Measurements from ENCODE around the gene FAM149A.
A peak's percentile ranks its signal among the peaks of the same experiment; 100 is the strongest.

Gene FAM149A

GRCh38 chr4:186074189-186074588, 30.3 kb upstream of the FAM149A start:
- Histone ChIP-seq H4K12ac (ENCODE audit: low read depth, low read length) (no peak overlapping the region), H2BK120ac (ENCODE audit: insufficient read depth, low read length, poor library complexity) (no peak overlapping the region), H4K91ac (ENCODE audit: low read depth, low read length) (no peak overlapping the region), H3K4ac (ENCODE audit: low read depth, low read length) (no peak overlapping the region), H3K79me1 (ENCODE audit: low read length) (no peaks in the 10 kb centered on the region), H3K4me1 (ENCODE audit: control insufficient read depth in 1 of 2, insufficient read depth in 2 of 2, low read length in 2 of 2) (peaks cover 0 to 6% of the 10 kb centered on the region in 2 experiments), H2BK12ac (ENCODE audit: low read length) (no peak overlapping the region), H3K27me3 (ENCODE audit: insufficient read depth, low read length) (no peaks in the 10 kb centered on the region), H2AK5ac (ENCODE audit: low read length) (no peak overlapping the region), H3K9me3 (ENCODE audit: insufficient read depth, low read depth, low read length) (no peaks in the 10 kb centered on the region), H3K27ac (ENCODE audit: low read depth, low read length) (no peak overlapping the region), H3K4me3 (ENCODE audit: low read depth, low read length) (no peak overlapping the region), H3K79me2 (ENCODE audit: control insufficient read depth, insufficient read depth, low read length, poor library complexity) (no peaks in the 10 kb centered on the region), H3K9ac (ENCODE audit: low read length) (no peak overlapping the region), H3K4me2 (ENCODE audit: low read length) (no peak overlapping the region), H3K18ac (ENCODE audit: low read length) (no peak overlapping the region), H3K23ac (ENCODE audit: low read length) (no peak overlapping the region), H2BK5ac (ENCODE audit: low read depth, low read length, poor library complexity) (no peak overlapping the region), H4K8ac (ENCODE audit: low read depth, low read length) (no peak overlapping the region), H2AFZ (ENCODE audit: insufficient read depth, low read length, poor library complexity) (no peak overlapping the region), H3K36me3 (ENCODE audit: control insufficient read depth in 1 of 2, insufficient read depth in 2 of 2, low read length in 2 of 2) (no peaks in the 10 kb centered on the region), H3K14ac (ENCODE audit: low read length) (no peak overlapping the region)
- no CpG with 5 or more reads among the region's 7 CpGs for WGBS (ENCODE audit: extremely low coverage, insufficient coverage, insufficient read length)
- peak; percentile 5 to 26 for DNase-seq

- Histone ChIP-seq H2BK120ac (ENCODE audit: insufficient read depth, low read length, poor library complexity) (no peak overlapping the region), H2AFZ (ENCODE audit: insufficient read depth, low read length, poor library complexity) (peak overlapping the region; percentile 50), H3K27me3 (ENCODE audit: insufficient read depth, low read length) (no peaks in the 10 kb centered on the region), H3K23ac (ENCODE audit: low read length) (no peak overlapping the region), H4K8ac (ENCODE audit: low read depth, low read length) (peak overlapping the region; percentile 35), H3K4me3 (ENCODE audit: low read depth, low read length) (no peak overlapping the region), H3K79me2 (ENCODE audit: control insufficient read depth, insufficient read depth, low read length, poor library complexity) (no peaks in the 10 kb centered on the region), H3K27ac (ENCODE audit: low read depth, low read length) (peak overlapping the region; percentile 24), H2BK5ac (ENCODE audit: low read depth, low read length, poor library complexity) (peak overlapping the region; percentile 6), H4K12ac (ENCODE audit: low read depth, low read length) (no peak overlapping the region), H3K36me3 (ENCODE audit: control insufficient read depth in 1 of 2, insufficient read depth in 2 of 2, low read length in 2 of 2) (no peaks in the 10 kb centered on the region), H3K4ac (ENCODE audit: low read depth, low read length) (no peak overlapping the region), H3K4me1 (ENCODE audit: control insufficient read depth in 1 of 2, insufficient read depth in 2 of 2, low read length in 2 of 2) (peaks cover 6 to 9% of the 10 kb centered on the region in 2 experiments), H3K9ac (ENCODE audit: low read length) (no peak overlapping the region), H3K14ac (ENCODE audit: low read length) (no peak overlapping the region), H3K4me2 (ENCODE audit: low read length) (peak overlapping the region; percentile 55), H3K9me3 (ENCODE audit: insufficient read depth, low read depth, low read length) (peaks cover 2% of the 10 kb centered on the region), H4K91ac (ENCODE audit: low read depth, low read length) (no peak overlapping the region), H3K79me1 (ENCODE audit: low read length) (peaks cover 3% of the 10 kb centered on the region), H2AK5ac (ENCODE audit: low read length) (no peak overlapping the region), H3K18ac (ENCODE audit: low read length) (no peak overlapping the region), H2BK12ac (ENCODE audit: low read length) (no peak overlapping the region)
- WGBS (ENCODE audit: extremely low coverage, insufficient coverage, insufficient read length) = no CpG with 5 or more reads among the region's 11 CpGs
- DNase-seq = peak; percentile 88 to 91
Measured at GRCh38 chr4:186078981-186079638, 25.4 kb upstream of the FAM149A start.

GRCh38 chr4:186079694-186080093, 24.8 kb upstream of the FAM149A start:
- Histone ChIP-seq H3K9me3 (ENCODE audit: insufficient read depth, low read depth, low read length) (peaks cover 2% of the 10 kb centered on the region), H3K79me2 (ENCODE audit: control insufficient read depth, insufficient read depth, low read length, poor library complexity) (no peaks in the 10 kb centered on the region), H3K9ac (ENCODE audit: low read length) (no peak overlapping the region), H3K4ac (ENCODE audit: low read depth, low read length) (no peak overlapping the region), H3K36me3 (ENCODE audit: control insufficient read depth in 1 of 2, insufficient read depth in 2 of 2, low read length in 2 of 2) (no peaks in the 10 kb centered on the region), H3K14ac (ENCODE audit: low read length) (peak overlapping the region; percentile 44), H3K23ac (ENCODE audit: low read length) (no peak overlapping the region), H2BK120ac (ENCODE audit: insufficient read depth, low read length, poor library complexity) (peak overlapping the region; percentile 83), H2BK5ac (ENCODE audit: low read depth, low read length, poor library complexity) (peak overlapping the region; percentile 64), H3K4me3 (ENCODE audit: low read depth, low read length) (no peak overlapping the region), H3K4me2 (ENCODE audit: low read length) (peak overlapping the region; percentile 55), H2BK12ac (ENCODE audit: low read length) (peak overlapping the region; percentile 36), H2AFZ (ENCODE audit: insufficient read depth, low read length, poor library complexity) (peak overlapping the region; percentile 17), H2AK5ac (ENCODE audit: low read length) (no peak overlapping the region), H3K4me1 (ENCODE audit: control insufficient read depth in 1 of 2, insufficient read depth in 2 of 2, low read length in 2 of 2) (peaks cover 6% of the 10 kb centered on the region in 2 experiments), H4K91ac (ENCODE audit: low read depth, low read length) (peak overlapping the region; percentile 28), H4K8ac (ENCODE audit: low read depth, low read length) (peak overlapping the region; percentile 70), H3K27ac (ENCODE audit: low read depth, low read length) (peak overlapping the region; percentile 24), H3K27me3 (ENCODE audit: insufficient read depth, low read length) (no peaks in the 10 kb centered on the region), H3K79me1 (ENCODE audit: low read length) (peaks cover 3% of the 10 kb centered on the region), H4K12ac (ENCODE audit: low read depth, low read length) (no peak overlapping the region), H3K18ac (ENCODE audit: low read length) (no peak overlapping the region)
- WGBS (ENCODE audit: extremely low coverage, insufficient coverage, insufficient read length) = no CpG with 5 or more reads among the region's 9 CpGs
- no peak for DNase-seq

- H2BK12ac ChIP-seq (ENCODE audit: low read length) = peak overlapping the region; percentile 57
- H3K9ac ChIP-seq (ENCODE audit: low read length) = no peak overlapping the region
- no peak overlapping the region for H4K8ac ChIP-seq (ENCODE audit: low read depth, low read length)
- no peak overlapping the region for H2AK5ac ChIP-seq (ENCODE audit: low read length)
- no peak overlapping the region for H3K4me2 ChIP-seq (ENCODE audit: low read length)
- no peak overlapping the region for H2AFZ ChIP-seq (ENCODE audit: insufficient read depth, low read length, poor library complexity)
- H2BK5ac ChIP-seq (ENCODE audit: low read depth, low read length, poor library complexity) = no peak overlapping the region
- H3K36me3 ChIP-seq (ENCODE audit: control insufficient read depth in 1 of 2, insufficient read depth in 2 of 2, low read length in 2 of 2) = no peaks in the 10 kb centered on the region
- H4K12ac ChIP-seq (ENCODE audit: low read depth, low read length) = no peak overlapping the region
- peak overlapping the region; percentile 72 for H2BK120ac ChIP-seq (ENCODE audit: insufficient read depth, low read length, poor library complexity)
- H3K18ac ChIP-seq (ENCODE audit: low read length) = no peak overlapping the region
- DNase-seq = peak in 1 of 2 donors; percentile 18
- peaks cover 3% of the 10 kb centered on the region for H3K79me1 ChIP-seq (ENCODE audit: low read length)
- peaks cover 2% of the 10 kb centered on the region for H3K9me3 ChIP-seq (ENCODE audit: insufficient read depth, low read depth, low read length)
- H3K79me2 ChIP-seq (ENCODE audit: control insufficient read depth, insufficient read depth, low read length, poor library complexity) = no peaks in the 10 kb centered on the region
- H3K27me3 ChIP-seq (ENCODE audit: insufficient read depth, low read length) = no peaks in the 10 kb centered on the region
- no peak overlapping the region for H3K4ac ChIP-seq (ENCODE audit: low read depth, low read length)
- no peak overlapping the region for H3K23ac ChIP-seq (ENCODE audit: low read length)
- H3K27ac ChIP-seq (ENCODE audit: low read depth, low read length) = no peak overlapping the region
- H3K4me1 ChIP-seq (ENCODE audit: control insufficient read depth in 1 of 2, insufficient read depth in 2 of 2, low read length in 2 of 2) = peaks cover 6% of the 10 kb centered on the region in 2 experiments
- H3K14ac ChIP-seq (ENCODE audit: low read length) = no peak overlapping the region
- no peak overlapping the region for H4K91ac ChIP-seq (ENCODE audit: low read depth, low read length)
- H3K4me3 ChIP-seq (ENCODE audit: low read depth, low read length) = no peak overlapping the region
- no CpG with 5 or more reads among the region's 15 CpGs for WGBS (ENCODE audit: extremely low coverage, insufficient coverage, insufficient read length)
Measured at GRCh38 chr4:186081202-186081807, 23.2 kb upstream of the FAM149A start.

All from trophoblast cell (in vitro differentiated cells and primary cell).